Ureter (tissue), 1 donor: ENCODE measurements around the gene PPP1R9B. TPM values are rescaled to one million over a fixed set of nuclear protein-coding genes. Genes with fewer than 3 reads are reported as not detected.

ENCODE experiments used
- DNase-seq: peaks from one replicate; pipeline ENCODE4 v3.0.0-alpha.2; 2020; ENCODE audit warnings: low spot score
- total RNA-seq: library from RNA; stranded (reverse); gene quantifications from one replicate; pipeline ENCODE4 v1.2.4, GENCODE V29; 2023
- donor health status: DM: yes; HTN: yes; CAD: no.

Gene PPP1R9B
- total RNA-seq, 1 donor from 2014 or later, result 38.4 TPM

DNA sequence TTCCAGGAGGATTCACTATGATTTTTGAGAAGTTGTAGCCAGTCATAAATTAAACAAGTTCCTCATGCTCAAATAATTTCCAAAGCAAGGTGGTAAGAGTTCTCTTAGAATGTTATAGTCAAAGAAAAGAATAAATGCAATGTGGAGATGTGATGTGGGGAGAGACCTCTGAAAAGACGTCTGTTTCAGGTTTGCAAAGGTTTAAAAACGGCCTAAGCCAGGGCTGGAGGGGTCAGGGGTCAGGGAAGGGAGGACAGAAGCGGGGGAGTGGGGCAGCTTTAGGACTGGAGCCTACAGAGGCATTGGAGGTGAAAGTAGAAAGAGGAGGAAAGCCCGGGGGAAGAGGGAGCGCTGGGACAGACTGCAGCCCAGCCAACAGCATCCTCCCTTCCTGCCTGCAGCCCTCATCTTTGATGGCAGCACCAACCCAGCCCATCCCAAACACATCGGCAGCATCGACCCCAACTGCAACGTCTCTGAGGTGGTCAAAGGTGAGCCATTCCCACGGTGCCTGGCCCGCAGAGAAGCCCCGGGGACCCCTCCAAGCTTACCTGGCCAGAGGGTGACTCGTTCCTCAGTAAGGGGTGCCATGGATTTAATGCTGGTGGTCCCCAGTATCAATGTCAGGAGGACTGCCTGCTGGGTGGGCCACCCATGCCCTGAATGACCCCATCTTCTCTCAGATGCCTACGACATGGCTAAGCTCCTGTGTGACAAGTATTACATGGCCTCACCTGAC is 43.9 kb downstream of the PPP1R9B start:
- DNase-seq, result no peak

DNA sequence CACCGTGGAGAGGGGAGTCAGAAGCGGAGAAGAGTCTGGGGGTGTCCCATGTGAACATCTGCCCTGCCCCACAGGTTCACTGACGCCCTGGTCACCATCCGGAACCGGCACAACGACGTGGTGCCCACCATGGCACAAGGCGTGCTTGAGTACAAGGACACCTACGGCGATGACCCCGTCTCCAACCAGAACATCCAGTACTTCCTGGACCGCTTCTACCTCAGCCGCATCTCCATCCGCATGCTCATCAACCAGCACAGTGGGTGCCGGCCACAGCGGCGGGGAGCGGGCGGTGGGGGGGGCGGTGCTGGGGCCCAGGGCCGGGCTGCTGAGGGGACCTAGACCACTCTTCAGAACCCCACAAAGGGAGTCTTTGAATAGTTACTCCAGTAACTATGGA is 44.7 kb downstream of the PPP1R9B start:
- no peak for DNase-seq

GRCh38 chr17:50103941-50104340 is 46.5 kb downstream of the PPP1R9B start:
- DNase-seq, result no peak

- no peak for DNase-seq
Observed at GRCh38 chr17:50103252-50103651, 47.2 kb downstream of the PPP1R9B start.

GRCh38 chr17:50102164-50102991 is 48.1 kb downstream of the PPP1R9B start:
- no peak for DNase-seq

DNA sequence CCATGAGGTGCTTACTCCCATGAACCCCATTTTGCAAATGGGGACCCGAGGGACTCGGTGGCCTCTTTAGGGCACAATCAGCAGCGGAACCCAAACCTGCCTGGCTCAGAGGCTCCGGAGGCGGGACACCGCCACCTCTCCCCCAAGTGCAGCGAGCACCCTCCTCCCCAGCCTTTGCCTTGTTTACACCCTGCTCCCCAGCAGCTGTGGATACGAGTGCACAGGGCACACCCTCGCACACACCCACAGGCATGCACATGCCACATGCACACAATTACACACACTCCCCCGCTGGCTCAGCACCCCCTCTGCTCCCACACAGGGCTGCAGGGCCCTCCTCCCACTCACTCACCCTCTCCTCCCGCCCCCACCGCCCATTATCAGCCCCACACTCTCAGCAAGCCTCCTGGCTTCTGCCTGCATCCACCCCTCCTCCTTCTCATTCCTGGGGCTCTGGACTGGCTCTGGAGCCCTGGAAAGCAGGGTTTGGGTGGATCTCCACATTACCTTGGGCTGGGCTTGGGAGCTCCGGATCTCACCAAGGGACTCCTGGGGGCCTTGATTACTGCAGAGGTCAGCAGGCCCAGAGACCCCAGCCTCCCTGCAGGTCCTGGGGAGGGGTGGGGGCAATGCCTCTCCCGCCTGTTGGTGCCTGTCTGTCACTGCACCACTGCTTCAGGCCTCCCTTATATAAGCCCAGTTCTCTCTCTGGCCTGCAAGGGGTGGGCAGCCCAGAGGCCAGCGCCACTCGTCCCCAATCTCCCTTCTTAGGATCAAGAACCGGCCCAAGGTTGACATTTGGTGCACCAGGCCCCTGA is 48.9 kb downstream of the PPP1R9B start:
- no peak for DNase-seq

DNA sequence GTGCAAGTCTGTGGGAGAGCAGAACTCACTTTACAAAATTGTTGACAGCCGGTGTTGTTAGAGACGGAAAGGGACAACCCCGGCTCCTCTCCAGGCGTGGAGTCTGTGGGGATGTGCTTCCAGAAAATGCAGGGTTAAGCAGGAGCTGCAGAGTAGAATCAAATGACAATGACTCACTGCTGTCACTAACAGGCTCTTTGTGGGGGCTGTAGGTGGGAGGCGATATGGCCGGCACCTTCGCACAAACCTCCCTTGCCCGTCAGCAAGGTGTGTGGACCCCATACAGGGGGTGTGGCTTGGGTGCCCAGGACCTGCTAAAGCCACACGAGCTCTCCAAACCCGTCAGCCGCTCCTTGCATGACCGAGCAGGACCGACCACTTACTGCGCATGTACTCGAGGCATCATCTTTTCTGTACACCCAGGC is 49.5 kb downstream of the PPP1R9B start:
- DNase-seq, result no peak

- no peak for DNase-seq
Observed at GRCh38 chr17:50100480-50100883, 50.0 kb downstream of the PPP1R9B start.

DNA sequence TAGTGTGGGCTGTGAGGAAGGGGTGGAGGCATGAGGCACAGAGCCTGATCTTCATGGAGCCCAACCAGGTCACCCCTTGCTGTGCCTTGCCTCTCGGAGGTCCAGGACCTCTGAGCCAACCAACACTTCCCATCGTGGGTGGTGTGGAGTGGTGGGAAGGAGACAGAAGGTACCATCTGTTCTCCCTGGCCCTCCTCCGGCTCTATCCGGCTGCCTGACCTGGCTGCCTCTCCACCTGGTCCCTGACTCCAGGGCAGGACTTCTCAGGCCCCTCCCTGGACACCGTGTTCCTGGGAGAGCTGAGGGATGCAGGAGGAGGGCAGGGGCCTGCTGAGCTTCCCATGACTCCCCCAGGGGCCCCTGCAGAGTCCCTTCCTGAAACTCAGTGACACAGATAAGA is 51.5 kb downstream of the PPP1R9B start:
- no peak for DNase-seq

DNA sequence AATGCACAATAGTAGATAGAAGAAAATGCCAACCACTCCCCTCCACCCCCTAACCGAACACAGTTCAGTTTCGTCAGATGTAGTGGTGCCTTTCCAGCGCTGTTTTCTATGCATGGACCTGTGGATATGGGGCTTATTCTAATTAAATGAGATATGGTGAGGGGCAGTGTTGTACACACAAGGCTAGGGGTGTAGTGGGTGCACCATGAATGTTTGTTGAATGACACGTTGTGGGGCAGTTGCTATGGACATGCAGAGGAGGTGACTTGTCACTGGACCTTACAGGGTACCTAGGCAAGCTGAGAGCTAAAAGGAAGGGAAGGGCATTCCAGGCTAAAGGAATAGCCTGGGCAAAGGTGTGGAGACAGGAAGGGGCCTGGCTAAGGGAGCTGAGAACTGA is 51.9 kb downstream of the PPP1R9B start:
- DNase-seq, result no peak

DNA sequence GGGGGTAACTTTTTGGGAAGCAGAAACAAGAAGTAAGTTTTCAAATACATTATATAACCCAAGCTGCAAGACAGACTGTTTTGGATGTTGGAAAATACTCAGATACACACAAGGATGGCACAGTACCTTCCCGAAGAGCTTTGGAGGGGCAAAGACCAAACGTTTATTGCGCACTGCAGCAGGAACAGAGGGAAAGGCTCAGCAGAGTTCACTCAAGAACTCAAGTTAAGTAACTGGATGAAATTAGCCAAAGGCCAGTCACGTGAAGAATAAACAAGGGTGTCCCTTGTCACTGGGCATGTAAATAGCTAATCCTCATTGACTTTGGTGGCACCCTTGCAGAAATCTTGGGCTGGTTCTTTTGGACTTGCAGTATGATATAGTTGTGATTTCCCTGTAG is 52.6 kb downstream of the PPP1R9B start:
- DNase-seq, result no peak

DNA sequence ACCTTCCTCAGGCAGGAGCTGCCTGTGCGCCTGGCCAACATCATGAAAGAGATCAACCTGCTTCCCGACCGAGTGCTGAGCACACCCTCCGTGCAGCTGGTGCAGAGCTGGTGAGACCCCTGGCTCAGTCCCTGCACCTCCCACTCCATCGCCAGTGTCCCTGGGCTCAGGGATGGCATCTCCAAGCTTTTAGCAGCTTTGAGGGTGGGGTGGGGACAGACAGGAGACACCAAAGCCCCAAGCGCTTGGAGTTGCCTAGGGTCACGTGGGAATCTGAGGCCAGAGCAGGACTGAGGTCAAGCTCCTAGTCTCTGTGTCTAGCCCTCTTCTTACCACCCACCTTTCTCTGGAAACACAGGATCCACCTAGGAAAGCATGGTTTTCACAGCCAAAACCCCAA is 53.0 kb downstream of the PPP1R9B start:
- DNase-seq, result no peak

DNA sequence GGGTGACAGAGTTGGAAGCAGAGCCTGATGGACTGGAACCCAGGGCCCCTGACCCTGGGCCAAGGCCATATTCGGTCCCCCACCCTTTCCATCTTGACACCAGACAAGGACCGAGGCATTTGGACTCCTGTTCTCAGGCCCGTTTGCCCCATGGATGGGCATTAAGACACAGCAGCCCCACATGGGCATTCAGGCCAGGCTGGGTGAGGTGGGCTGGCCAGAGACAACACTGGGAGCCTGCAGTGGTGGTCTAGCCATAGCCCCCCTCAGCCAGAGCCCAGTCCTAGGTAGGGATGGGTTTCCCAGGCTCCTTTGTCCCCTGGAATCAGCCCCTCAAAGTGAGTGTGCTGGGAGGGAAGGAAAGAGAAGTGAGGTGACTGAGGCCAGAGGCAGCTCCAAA is 53.7 kb downstream of the PPP1R9B start:
- DNase-seq, result no peak

GRCh38 chr17:50096092-50096491 is 54.4 kb downstream of the PPP1R9B start:
- DNase-seq, result no peak

GRCh38 chr17:50095626-50096037 is 54.8 kb downstream of the PPP1R9B start:
- no peak for DNase-seq

GRCh38 chr17:50094753-50095619 is 55.5 kb downstream of the PPP1R9B start, which contains the start of gene PDK2:
PDK2 (plus strand) TSS chr17:50095351; CDS start chr17:50095436, 85 bp downstream.
- DNase-seq, result peak; percentile 97

GRCh38 chr17:50094243-50094752 is 56.2 kb downstream of the PPP1R9B start:
- peak; percentile 92 for DNase-seq

DNA sequence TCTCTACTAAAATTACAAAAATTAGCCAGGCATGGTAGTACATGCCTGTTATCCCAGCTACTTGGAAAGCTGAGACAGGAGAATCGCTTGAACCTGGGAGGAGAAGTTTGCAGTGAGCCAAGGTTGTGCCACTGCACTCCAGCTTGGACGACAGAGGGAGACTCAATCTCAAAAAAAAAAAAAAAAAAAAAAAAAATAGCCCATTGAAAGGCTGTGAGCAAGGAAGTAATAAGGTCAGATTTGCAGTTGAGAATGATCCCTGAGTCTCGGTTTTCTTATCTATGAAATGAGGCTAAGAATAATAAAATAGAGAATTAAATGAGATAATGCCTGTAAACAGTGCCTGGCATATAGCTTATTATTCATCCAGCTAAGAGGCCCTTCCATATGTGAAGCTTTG is 56.7 kb downstream of the PPP1R9B start:
- DNase-seq, result no peak

DNA sequence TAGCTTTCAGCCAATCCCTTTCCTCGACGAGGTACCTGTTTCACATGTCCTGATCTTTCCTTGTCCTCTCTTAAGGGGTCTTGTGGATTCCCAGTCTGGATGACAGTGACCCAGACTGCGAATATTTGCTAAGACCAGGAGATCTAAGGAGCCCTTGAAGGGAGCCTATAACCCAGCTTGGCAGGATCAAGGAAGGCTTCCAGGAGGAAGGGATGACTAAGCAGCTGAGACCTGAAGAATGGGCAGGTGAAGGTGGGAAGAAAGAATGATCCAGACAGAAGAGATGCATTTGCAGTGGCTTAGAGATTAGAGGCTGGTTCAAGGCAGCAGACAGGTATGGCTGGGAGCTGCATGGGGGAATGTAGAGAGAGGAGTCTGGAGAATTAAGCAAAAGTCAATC is 57.2 kb downstream of the PPP1R9B start:
- no peak for DNase-seq

DNA sequence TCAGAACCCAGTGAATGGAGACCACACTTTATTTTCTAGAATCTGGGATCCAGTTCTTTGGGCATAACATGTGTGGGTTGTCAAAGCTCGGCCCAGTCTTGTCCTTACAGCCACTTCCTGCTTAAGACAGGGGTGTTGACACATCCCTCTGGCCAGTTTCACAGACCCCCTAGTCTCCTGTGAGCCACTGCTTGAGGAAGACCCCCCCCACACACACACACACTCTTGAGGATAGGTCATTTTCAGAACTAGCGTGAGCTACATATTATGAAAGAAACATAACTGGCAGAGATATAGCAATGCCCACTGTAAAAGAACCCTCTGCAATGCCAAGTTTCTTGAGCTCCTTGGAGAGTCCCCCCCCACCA is 58.6 kb downstream of the PPP1R9B start:
- no peak for DNase-seq
